NK-92 treated with Interleukin-12 subunit alpha and Interleukin-12 subunit beta, amount 100 ng/mL, for 24 hours (cell line): ENCODE measurements around the gene TMEM123.
"Not testable (repeated sequence)": the region's sequence is repeated elsewhere in the genome, so short reads cannot be mapped to it uniquely, and the experiment has no call there.

Source experiments
- DNase-seq: peaks from one replicate; lab custom pipeline; 2025; lab: John Stamatoyannopoulos, UW

Gene TMEM123

DNA sequence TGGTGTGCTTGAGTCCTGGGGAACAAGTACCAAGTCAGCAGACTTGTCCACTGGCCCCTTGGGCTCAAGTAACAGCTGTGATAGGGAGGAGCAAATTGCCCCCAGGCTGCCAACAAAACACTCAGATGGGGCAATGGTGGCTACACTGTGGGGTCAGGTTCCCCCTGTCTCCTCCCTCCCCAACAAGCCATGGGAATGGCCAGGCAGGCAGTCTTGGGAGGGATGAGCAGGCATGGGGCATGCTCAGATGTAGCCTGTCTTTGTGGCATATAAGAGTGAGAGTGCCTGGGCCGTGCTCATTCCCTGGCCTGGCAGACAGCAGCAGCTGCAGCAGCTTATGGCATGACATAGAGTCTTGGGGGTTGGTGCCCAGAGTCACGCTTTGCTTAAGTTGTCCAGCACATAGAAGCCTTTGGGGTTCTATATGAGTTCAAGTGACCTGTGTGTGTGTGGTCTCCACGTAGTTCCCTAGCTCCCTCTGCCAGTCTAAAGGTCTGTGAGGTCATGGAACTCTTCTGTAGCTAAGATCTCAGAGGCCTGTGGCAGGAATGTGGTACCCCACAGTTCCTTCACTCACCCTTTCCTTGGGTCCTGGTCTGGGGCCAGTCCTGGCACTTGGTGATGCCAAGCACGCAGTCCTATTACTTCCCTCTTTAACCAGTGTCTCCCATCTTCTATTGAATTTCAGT is 60.9 kb downstream of the TMEM123 start:
- DNase-seq: no peak

DNA sequence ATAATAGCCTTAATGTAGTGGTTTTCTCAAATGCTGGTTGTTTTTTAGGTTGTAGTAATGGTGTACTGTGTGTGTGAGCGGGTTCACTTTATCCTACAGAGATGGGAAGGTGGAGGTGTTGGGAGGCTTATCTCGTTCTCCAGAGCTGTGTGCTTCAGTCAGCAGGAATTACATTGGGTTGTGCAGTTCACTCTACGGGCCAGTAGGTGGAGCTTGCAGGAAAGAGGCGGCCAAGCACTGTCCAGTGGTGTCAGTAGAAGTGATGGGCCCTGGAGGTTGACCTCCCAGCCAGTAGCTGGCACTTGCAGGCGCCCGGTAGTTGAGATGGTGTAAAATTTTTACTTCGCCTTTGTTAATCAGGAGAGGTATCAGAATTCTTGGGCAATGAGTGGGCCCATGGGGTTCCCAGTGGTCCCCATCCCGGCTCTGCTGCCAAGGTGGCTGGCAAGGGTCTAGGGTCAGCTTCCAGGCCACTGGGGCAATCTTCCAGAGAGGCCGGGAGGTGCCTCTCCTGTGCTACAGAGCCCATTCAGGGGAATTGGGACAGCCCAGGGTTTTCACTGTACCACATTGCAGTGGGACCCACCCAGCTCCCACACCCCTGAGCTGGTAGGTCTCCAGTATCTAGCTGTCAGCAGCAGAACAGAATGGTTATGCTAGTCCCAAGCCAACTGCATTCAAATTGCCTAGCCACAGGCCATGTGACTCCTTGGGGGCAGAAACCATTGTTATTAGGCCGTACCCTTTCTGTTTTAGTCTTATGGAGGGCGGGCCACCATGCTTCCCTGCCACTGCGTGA is 61.7 kb downstream of the TMEM123 start:
- peak; percentile 30 for DNase-seq

DNA sequence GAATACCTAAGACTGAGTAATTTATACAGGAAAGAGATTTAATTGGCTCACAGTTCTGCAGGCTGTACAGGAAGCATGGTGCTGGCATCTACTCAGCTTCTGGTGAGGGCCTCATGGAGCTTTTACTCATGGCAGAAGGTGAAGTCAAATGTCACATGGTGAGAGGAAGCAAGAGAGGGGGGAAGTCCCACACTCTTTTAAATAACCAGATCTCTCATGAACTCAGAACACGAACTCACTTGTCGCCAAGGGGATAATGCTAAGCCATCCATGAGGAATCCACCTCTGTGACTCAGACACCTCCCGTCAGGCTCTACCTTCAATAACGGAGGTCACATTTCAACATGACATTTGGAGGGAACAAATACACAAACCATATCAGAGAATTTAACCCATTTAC is 63.3 kb downstream of the TMEM123 start:
- DNase-seq: no peak

GRCh38 chr11:102387043-102387781 is 65.4 kb downstream of the TMEM123 start:
- DNase-seq: no peak

DNA sequence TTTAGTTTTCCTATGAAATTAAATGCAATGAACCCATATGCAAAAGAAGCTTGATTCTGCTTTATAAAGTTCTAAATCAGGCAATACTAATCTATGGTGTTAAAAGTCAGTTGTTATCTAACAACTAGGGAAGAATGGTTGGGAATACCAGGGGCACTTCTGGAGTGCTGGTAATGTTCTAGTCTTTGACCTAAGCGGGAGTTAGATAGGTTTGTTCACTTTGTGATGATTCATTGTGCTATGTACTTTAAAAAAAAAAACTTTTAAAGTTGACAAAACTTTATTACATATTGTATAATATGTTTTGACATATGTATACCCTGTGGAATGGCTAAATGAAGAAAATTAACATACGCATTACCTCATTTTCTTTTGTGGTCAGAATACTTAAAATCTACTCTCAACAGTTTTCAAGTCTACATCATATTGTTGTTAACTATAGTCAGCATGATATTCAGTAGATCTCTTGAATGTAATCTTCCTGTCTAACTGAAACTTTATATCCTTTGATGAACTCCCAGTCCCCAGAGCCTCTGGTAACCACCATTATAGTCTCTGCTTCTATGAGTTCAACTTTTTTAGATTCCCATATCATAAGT is 66.3 kb downstream of the TMEM123 start:
- DNase-seq: no peak

DNA sequence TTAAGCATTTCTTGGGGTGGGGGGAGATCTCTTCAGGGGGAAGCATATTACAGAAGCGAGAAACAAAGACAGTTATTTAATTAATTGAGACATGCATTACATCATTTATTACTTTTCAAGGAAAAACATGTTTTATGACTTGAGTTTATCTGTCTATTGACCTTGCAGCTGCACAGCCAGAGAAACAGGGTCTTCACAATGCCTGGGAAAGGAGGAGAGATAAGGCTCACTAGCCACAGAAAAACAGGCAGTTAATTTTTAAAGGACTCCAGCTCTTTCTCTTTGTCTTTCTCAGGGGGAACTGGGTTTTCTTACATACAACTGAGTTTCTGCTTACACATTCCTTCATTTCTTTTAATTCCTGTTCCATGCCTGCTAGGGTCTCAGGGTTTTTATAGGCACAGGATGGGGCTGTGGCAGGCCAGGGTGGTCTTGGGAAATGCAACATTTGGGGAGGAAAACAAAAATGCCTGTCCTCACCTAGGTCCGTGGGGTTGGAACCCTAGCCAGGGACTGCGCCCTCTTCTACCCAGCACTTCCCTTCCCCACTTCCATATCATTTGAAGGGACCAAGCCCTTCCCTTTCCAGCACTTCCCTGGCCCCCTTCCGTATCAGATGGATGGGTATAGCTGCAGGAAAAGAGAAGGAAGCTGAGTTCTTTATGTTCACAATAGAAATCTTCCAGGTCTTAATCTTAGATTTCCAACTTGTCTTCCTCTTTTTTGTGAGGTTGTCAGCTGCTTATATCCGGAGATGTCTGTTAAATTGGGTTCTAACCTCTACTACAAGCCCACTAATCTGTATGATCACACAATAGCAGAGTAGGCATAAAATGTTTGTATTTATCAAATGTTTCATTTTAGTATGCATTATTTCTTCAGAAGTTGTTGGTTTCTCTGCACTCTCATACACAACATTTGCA is 67.2 kb downstream of the TMEM123 start:
- DNase-seq: no peak

GRCh38 chr11:102384419-102385079 is 68.0 kb downstream of the TMEM123 start:
- no peak for DNase-seq

DNA sequence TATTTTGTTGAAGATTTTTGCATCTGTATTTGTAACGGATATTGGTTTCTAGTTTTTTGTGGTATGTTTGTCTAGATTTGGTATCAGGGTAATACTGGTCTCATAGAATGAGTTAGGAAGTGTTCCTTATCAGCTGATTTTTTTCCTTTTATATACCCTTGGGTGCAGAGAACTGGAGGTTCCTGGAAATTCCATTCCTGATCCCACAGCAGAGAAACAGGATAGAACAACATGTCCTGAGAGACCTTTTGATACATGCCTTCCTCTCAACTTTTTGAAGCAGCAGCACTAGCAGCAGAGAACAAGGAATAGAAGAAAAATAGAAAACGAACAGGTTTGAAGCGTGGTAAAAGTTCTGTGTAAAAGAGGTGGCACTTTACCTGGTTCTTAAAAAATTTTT is 68.7 kb downstream of the TMEM123 start:
- no peak for DNase-seq

GRCh38 chr11:102382384-102382783 is 70.2 kb downstream of the TMEM123 start:
- DNase-seq: no peak

DNA sequence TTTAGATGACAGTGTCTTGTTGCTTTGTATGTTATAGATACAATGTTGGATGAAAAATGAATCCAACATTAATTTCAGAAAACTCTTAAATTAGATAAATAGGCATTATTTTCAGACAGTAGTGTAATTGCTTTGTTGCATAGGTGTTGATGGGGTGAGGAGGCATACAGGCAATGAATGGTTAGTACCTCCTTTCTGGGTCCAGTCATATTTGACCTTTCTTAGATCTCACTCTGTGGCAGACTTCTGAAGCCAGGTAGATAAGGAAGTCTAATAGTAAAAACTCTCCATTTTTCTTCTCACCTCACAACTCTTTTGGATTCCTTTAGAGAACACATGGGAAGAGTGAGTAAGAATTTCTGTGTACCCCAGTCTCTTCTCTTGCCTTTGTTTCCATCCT is 73.7 kb downstream of the TMEM123 start:
- no peak for DNase-seq

DNA sequence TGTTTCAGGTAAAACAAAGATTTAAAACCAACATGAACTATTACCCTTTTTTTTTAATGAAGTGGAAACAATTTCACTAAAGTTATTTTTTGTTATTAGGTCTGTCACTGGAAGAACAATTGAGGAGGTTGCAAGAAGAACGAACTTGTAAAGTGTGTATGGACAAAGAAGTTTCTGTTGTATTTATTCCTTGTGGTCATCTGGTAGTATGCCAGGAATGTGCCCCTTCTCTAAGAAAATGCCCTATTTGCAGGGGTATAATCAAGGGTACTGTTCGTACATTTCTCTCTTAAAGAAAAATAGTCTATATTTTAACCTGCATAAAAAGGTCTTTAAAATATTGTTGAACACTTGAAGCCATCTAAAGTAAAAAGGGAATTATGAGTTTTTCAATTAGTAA is 74.7 kb downstream of the TMEM123 start:
- no peak for DNase-seq

- DNase-seq: no peak
Observed at GRCh38 chr11:102375720-102376399, 76.7 kb downstream of the TMEM123 start.

- DNase-seq: not testable (repeated sequence)
Observed at GRCh38 chr11:102374633-102375424, 77.7 kb downstream of the TMEM123 start.

DNA sequence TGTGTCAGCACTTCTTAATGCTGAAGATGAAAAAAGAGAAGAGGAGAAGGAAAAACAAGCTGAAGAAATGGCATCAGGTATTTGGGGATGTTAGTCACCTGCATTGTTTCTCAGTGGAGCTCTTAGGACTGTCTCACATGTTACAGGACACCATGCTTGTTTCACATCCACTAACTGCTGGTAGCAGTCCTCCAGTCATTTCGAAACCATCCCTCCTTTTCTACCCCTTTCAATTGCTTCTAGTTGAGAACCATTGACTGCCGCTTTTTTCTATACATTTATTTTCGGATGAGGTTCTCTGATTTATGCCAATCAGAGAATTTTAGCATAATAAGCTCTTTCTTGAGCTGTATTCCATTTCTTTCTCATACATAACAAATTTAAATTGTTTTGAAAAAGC is 84.1 kb downstream of the TMEM123 start:
- no peak for DNase-seq

DNA sequence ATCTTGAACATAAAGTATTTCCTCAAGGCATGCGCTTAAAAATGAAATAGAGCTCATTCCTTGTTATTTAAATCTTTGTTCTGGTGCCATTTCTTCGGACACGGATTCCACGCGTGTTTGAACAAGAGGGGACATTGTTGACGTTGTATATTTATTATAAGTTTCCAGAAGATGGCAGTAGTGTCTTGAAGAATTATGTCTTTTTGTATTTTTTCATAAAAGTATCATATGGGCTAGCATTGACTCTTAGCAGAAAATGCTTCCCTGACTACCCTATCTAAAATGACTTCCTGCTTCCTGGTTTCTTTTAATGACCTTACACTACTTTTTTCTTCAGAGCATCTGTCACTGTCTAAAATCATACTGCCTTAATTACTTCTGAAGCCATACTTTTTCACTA is 85.2 kb downstream of the TMEM123 start:
- no peak for DNase-seq

DNA sequence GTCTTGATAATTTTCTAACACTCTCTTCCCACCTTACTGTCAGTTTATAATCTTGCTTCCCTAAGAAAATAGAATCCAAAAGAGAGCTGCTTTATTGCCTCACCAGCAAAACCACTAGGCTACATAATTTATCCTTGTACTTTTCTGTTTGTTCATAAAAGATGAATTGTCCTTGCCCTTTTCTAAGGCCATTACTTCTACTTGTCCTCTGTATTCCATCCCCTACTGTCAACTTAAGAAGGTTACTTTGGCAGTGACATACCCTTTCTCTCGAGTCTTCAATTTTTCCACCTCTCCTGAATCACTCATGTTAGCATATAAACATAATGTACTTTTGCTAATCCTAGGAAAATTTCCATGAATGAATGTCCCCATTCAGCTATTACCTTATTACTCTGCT is 87.6 kb downstream of the TMEM123 start:
- DNase-seq: no peak

GRCh38 chr11:102361086-102362031 is 91.2 kb downstream of the TMEM123 start:
- DNase-seq: no peak

DNA sequence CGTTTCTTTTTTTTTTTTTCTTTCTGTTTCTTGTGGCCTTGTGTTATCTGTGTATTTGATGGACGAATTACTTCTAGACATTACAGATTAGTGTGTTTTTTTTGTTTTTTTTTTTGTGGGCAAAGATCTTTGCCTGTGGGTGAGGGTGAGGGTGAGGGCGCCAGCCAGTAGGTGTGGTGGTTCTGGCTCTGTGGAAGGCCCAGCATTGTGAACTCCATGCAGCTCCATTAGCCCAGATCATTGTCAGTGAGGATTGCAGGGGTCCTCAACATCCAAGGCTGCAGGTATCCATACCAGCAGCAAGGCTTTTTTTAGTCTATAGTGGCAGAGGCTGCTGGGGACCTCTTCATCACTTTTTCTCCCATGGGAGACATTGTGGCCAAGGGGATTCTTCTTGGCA is 91.9 kb downstream of the TMEM123 start:
- no peak for DNase-seq
